Measurements from ENCODE around the gene SPDYE6.

DNA sequence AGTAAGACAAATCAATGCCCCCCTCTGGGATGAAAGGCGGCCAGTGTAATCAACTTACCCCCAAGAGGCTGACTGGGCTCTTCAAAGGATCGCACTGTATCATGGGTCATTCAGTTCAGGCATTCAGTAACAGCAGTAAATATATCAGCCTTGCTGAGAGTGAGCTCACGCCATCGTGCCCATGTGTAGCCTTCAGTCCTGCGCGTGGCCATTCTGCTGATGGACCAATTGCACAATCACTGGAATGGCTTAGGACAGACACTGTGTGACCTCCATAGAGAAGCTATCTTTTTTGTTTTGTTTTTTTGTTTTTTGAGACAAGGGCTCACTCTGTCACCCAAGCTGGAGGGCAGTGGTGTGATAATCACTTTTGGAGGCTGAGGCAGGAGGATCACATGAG is 30.8 kb upstream of the SPDYE6 start:
- TF ChIP-seq, protein P1, sequence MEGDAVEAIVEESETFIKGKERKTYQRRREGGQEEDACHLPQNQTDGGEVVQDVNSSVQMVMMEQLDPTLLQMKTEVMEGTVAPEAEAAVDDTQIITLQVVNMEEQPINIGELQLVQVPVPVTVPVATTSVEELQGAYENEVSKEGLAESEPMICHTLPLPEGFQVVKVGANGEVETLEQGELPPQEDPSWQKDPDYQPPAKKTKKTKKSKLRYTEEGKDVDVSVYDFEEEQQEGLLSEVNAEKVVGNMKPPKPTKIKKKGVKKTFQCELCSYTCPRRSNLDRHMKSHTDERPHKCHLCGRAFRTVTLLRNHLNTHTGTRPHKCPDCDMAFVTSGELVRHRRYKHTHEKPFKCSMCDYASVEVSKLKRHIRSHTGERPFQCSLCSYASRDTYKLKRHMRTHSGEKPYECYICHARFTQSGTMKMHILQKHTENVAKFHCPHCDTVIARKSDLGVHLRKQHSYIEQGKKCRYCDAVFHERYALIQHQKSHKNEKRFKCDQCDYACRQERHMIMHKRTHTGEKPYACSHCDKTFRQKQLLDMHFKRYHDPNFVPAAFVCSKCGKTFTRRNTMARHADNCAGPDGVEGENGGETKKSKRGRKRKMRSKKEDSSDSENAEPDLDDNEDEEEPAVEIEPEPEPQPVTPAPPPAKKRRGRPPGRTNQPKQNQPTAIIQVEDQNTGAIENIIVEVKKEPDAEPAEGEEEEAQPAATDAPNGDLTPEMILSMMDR (IDR thresholded peaks at IDR 0.05; ENCODE audit: low read length): no peak
- no peak for TF ChIP-seq EZH2 (optimal IDR thresholded peaks at IDR 0.05; ENCODE audit: low read depth, low read length)

Data from MM.1S (cell line).